GOT3 (cell line): Measurements from ENCODE around the gene SAT2.
A peak's percentile ranks its signal among the peaks of the same experiment; 100 is the strongest.
"Not testable (repeated sequence)": the region's sequence is repeated elsewhere in the genome, so short reads cannot be mapped to it uniquely, and the experiment has no call there.

Experiments
- DNase-seq: peaks from one replicate; lab custom pipeline; 2025; ENCODE audit warnings: mixed read lengths; lab: John Stamatoyannopoulos, UW

SAT2 gene

DNA sequence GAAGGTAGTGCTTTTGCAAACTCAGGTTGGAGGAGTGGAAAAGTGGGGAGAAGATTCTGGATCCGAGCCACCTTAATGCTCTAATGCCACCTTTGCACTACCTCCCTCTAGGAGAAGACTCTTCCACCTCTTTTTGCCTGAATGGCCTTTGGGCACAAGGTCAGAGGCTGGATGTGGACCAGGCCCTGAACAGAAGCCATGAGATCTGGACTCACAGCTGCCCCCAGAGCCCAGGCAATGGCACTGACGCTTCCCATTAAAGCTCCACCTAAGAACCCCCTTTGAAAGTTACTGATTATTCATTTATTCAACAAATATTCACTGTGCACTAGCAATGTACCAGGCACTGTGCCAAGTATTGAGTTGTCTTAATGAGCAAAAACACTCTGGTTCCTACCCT lies 5.5 kb upstream of the SAT2 start:
- no peak for DNase-seq

GRCh38 chr17:7632492-7632894 lies 4.9 kb upstream of the SAT2 start:
- DNase-seq: no peak

DNA sequence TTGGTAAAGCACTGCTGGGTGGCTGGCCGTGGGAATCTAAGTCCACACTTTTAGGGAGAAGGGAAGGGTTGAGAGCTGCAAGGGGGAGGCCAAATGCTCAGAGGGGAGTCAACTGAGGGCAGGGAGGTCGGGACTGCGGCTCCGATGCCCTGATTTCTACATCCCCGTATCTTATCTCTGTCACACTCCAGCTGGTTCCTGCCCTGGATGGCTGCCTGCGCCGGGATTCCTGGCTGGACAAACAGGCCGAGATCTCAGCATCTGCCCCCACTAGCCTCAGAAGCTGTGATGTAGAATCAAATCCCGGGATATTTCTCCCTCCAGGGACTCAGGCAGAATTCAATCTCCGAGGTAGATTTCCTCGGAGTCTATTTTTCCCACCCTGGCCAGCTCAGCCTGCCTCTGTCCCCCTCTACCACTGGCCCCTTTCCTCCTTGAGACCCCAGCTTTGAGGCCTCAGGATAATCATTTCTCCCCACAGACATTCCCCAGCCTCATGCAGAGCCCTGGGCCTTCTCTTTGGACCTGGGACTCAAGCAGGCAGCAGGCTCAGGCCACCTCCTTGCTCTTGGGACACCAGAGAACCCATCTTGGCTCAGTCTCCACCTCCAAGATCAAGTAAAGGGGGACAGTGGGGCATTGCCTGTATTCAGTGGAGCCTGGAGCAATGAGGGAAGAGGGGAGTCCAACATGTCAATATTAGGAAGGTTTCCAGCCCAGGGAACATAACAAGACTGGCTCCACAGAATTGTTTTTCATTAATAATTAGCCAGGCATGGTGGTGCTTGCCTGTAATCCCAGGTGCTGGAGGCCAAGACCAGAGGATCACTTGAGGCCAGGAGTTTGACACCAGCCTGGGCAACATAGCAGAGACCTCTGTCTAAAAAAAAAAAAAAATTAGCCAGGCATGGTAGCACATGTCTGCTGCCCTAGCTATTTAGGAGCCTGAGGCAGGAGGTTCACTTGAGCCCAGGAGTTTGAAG lies 4.1 kb upstream of the SAT2 start:
- DNase-seq: no peak

DNA sequence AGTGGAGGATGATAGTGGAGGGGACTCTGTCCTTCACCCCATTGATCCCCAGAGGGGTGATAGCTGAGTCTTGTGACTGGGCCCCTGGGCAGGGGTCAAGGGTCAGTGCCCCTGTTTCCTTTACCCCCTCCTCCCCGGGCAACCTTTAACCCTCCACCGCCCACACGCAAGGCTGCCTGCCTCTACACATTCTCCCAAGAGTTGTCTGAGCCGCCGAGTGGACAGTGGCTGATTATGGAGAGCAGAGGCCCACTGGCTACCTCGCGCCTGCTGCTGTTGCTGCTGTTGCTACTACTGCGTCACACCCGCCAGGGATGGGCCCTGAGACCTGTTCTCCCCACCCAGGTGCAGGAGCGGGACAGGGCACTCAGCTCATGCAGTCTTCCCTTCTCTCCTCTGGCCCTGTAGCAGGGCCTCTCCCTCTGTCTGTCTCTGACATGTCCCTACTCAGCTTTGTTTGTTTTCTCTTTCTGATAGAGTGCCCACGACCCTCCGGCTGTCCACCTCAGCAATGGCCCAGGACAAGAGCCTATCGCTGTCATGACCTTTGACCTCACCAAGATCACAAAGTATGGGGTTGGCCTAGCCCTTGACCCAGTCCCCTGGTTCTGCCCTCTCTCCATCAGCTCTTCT lies 2.4 kb upstream of the SAT2 start, which contains the start of gene SHBG:
SHBG (plus strand) TSS at position 197 of the 633 bp plus-strand sequence; CDS start at position 235, 38 bp downstream.
- no peak for DNase-seq

- DNase-seq: no peak
Observed at GRCh38 chr17:7626956-7627249, 718 bp downstream of the SAT2 start.

GRCh38 chr17:7626307-7626706 lies 1.3 kb downstream of the SAT2 start:
- no peak for DNase-seq

GRCh38 chr17:7625749-7626148 lies 1.9 kb downstream of the SAT2 start:
- not testable (repeated sequence) for DNase-seq

GRCh38 chr17:7623661-7624060 lies 4.0 kb downstream of the SAT2 start:
- DNase-seq: no peak

DNA sequence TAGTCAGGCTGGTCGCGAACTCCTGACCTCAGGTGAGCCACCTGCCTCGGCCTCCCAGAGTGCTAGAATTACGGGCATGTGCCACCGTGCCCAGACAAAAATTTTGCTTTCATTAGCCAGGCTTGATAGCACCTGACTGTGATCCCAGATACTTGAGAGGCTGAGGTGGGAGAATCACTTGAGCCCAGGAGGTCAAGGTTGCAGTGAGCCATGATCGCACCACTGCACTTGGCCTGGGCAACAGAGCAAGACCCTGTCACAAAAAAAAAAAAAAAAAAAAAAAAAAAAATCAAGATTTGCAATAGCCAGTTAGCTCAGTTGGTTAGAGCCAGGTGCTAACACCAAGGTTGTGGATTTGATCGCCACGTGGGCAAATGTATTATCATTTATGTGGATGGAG lies 6.8 kb downstream of the SAT2 start:
- DNase-seq: no peak

GRCh38 chr17:7618608-7619007 lies 9.0 kb downstream of the SAT2 start:
- DNase-seq: no peak

DNA sequence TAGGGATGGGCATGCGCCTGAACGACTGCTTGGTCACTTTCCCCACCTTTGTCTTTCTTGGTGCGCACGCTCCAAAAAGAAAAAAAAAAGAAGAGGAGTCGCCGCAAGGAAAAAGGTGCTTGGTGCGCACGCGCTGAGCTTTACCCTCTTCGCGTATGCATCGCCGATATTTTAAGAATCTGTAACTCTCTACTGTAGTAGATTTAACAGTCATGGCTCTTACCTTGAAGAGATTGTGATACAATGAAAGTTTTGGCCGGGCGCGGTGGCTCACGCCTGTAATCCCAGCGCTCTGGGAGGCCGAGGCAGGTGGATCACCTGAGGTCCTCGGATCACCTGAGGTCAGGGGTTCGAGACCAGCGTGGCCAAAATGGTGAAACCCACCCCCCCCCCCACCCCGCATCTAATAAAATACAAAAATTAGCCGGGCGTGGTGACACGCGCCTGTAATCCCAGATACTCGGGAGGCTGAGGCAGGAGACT lies 12.3 kb downstream of the SAT2 start:
- DNase-seq: no peak

DNA sequence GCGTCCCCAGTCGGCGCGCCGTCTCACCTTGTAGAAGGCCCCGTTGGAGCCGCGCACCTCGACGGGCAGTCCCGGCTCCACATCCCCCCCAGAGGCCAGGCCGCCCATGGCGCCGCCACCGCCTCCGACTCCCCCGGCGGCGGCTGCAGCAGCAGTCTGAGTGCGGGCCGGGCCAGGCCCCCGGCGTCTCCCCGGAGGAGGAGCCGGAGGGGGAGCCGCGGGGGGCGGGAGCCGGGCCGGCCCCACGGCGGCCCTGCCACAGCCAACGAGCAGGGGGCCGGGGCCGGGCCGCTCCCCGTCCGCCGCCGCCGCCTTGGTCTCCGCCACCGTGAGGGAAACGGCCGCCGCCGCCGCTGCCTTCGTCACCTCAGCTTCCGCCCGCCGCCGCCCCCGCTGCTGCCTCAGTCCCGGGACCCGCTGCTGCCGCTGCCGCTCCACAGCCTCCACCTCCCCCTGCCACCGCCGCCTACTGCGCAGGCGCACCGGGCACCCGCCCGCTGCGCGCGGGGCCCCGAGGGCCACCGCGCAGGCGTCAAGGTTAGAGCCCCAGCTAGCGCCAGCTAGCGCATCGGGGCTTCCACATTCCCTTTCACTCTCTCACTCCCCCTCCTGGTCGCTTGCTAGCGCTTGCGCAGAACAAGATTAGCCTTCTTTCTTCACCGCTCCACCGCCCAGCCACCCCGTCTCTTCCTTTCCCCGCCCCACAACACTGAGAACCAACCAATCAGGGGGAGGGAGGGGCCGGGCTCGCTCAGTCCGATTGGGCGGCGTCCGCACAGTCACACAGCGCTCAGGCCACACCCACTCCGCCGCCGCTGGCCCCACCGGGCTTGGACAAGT lies 13.0 kb downstream of the SAT2 start, which contains the start of gene FXR2:
FXR2 (minus strand) TSS at position 473 of the 840 bp plus-strand sequence; CDS start at position 108, 365 bp downstream.
- peak; percentile 98 for DNase-seq

DNA sequence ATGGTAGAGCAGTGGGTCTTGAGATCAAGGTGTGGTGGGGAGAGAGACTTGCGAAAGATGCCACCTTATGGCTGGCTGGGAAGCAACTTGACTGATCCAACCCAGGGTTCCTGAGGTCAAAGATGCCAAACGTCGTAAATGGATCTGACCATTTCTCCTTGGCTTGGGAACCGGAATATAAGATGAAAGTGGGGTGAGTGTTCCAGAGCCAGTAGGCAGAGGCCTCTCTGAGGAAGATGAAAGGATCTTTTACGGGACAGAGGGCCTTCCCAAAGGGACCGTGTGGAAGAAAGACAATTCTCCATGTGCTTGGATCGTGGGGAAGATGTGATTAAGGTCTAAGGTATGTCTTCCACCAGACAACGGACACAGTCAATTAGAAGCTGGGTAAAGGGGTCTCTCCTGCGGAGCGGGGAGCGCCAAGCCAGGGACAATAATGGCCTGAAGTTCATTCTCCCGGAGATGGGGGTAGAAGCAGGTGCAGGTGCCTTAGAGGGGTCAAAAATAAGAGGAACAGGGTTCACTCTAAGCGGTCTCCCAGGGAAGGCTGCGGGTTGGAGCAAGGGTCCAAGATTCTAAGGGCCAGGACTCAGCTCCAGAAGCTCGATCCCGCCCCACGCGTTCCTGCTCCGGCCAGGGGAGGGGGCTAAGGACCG lies 13.7 kb downstream of the SAT2 start:
- no peak for DNase-seq

- no peak for DNase-seq
Observed at GRCh38 chr17:7612294-7612640, 15.4 kb downstream of the SAT2 start.

DNA sequence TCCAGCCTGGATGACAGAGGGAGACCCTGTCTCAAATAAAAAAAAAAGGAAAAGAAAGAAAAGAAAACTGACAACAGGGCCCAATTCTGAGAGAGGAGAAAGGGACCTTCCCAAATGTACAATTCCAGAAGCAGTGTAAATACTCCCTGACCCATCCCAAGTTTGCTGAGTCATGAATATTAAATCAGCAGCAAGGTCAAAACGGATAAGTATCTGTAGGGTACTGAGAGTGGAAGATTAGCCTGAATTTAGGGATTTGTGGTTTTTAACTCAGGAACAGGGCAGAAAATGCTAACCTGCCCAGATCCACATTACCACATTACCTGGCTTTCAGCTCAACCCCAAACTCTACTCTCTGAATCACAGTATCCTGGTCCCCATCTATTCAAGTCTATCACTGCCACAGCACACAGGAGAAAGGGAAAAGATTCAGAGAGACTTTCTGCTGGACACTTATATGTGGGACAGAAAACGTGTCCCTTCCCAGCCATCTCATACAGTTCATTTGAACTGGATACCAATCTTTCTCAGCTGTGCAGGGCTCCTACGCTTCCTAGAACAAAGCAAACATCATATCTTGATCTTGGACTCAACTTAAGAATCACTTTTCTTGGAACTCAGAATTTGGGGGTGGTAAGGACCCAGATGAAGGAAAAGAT lies 15.9 kb downstream of the SAT2 start:
- DNase-seq: no peak

DNA sequence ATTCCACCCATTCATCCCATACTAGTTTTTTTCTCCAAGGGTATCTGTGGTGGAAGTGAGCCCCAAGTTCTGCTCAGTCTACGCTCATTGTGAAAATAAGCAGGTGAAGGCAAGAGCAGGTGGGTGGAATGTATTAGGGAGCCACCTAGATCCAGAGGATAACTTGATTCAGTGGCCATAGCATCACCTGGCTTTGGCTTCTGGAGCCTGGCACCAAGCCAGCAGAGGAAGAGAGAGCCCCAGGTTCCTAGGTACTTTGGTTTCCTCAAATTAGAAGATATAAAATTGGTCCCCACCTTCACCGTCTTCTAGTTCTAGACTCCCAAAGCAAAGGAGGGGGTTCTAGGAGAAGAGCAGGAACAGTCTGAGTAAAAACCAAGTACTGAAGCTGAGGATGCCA lies 17.0 kb downstream of the SAT2 start:
- no peak for DNase-seq

DNA sequence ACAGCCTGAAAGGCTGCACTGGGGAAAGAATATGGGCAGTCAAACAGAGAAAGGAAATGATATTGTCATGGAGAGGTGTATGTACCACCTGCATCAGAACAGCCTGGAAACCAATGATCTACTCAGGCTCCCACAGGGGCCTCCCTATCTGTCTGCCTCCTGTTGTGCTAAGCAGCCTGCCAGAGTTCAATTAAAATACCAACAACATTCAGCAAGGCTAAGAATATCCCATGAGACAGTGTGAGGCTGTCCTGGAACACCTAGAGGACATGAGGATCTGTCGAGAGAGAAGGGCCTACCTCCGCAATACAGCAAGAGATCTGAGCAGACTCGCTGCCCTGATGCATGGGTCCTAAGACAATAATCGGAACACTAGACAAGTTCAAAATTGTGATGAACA lies 21.3 kb downstream of the SAT2 start:
- no peak for DNase-seq

DNA sequence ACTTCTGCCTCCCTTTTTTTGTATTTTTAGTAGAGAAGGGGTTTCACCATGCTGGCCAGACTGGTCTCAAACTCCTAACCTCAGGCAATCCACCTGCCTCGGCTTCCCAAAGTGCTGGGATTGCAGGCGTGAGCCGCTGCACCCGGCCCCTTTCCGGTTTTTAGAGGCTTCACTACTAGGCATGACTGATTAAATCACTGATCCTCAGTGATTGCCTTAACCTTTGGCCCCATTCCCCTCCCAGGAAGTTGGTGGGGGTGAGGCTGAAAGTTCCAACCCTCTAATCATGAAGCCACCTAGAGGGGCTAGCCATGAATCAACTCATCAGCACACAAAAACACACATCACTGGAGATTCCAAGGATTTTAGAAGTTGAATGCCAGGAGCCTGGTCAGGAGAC lies 30.1 kb downstream of the SAT2 start:
- DNase-seq: not testable (repeated sequence)

GRCh38 chr17:7593296-7593695 lies 34.3 kb downstream of the SAT2 start:
- no peak for DNase-seq

DNA sequence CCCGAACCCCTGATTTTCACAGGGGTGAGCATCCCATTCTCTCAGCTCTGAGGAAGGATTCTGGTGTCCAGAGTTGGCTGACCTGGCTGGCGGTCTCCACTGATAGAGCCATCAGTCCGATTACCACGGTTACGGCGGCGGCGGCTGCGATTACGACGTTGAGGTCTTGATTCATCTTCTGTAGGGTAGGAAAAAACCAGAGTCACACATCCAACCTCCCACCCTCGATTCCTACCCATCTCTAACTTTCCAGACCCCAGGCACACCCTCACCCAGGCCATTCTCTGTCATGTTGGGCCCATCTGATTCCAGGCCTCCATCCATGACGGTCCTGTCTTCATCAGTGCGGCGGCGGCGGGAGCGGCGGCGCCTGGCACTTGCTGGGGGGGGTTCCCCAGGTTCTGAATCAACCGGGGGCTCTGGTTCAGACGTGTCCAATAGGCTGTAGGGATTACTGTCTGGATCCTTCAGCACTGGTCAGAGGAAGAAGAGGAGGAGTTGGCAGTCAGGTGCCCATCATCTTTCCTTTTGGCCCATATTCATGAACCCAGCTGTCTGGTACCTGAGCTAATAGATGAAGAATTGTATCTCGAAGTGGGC lies 35.1 kb downstream of the SAT2 start:
- no peak for DNase-seq

DNA sequence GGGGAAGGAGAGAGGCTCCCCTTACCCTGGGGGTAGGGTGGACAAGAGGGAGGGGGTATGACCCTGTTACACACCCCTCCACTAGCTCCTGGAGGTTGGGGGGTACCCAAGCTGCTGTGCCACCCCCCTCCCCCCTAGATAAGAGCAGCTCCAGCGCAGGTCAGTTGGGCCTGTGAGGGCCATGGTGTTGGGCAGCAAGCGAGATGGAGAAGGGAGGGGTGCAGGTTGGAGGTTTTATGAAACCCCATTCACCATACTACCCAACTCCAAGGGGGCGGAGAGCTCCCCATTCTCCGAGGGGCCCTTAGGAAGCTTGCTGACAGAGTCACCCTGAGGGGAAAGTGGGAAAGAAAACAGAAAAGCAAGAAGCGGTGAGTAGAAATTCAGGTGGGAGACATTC lies 36.0 kb downstream of the SAT2 start:
- DNase-seq: no peak
